GM12878 (cell line): ENCODE data around the gene NINJ1. TPM values are rescaled to one million over a fixed set of nuclear protein-coding genes. Genes with fewer than 3 reads are reported as not detected.

ENCODE experiments used
- ATAC-seq: fragments of 200-7000 bp; cut with Tn5 transposase; 3 replicates; pipeline ENCODE4 v1.9.1; 2020; ENCODE audit warnings: mild to moderate bottlenecking, moderate library complexity
- BruUV-seq: library from RNA; stranded (reverse); fragments of 400-500 nt; replicated peaks from 2 replicates; lab custom pipeline; 2021; lab: Mats Ljungman, UMichigan
- CTCF ChIA-PET: fragments of 300-600 bp; sonication (Branson Sonifier 250); formaldehyde crosslinking; extraction: SDS; loops from one replicate; lab custom pipeline; 2021; ENCODE audit warnings: inconsistent platforms; lab: Yijun Ruan, JAX
- POLR2A ChIA-PET: fragments of 350-600 bp; formaldehyde crosslinking; extraction: SDS; loops from one replicate; lab custom pipeline; 2021; ENCODE audit warnings: inconsistent platforms; lab: Charles Lee
- RAD21 ChIA-PET: fragments of 300-600 bp; sonication (Branson Sonifier 250); formaldehyde crosslinking; loops from one replicate; lab custom pipeline; 2023; ENCODE audit warnings: antibody characterized with exemption; ENCODE audit not compliant: unreplicated experiment; lab: Charles Lee
- SMC1A ChIA-PET: fragments of 300-600 bp; sonication (Branson Sonifier 250); formaldehyde crosslinking; loops from one replicate; lab custom pipeline; 2023; ENCODE audit not compliant: unreplicated experiment, uncharacterized antibody; lab: Charles Lee
- DNase-seq: peaks from one replicate; pipeline ENCODE4 v3.0.0-alpha.2; 2011; ENCODE audit warnings: low read depth, low spot score
- FAIRE-seq: peaks from 3 replicates; lab custom pipeline; 2011; peaks lifted over from hg19 to GRCh38; lab: Jason Lieb, UNC
- H2AFZ ChIP-seq: 2 replicates; pipeline ENCODE4 v1.6.0; 2011; ENCODE audit warnings: low read depth, low read length, control low read depth; ENCODE audit not compliant: control insufficient read depth
- H3K27ac ChIP-seq: 2 replicates; pipeline ENCODE4 v1.5.1; 2011; ENCODE audit warnings: control low read depth; ENCODE audit not compliant: control insufficient read depth, insufficient read depth
- H3K27me3 ChIP-seq, 2 experiments: replicated peaks in 1 of 2; 2 replicates each; pipeline versions ENCODE4 v1.6.0 to v1.6.1; 2011; ENCODE audit warnings: low read length in 1 of 2; ENCODE audit not compliant: control insufficient read depth in 2 of 2, insufficient read depth in 2 of 2
- H3K36me3 ChIP-seq, 2 experiments: 2 replicates each; pipeline ENCODE4 v1.5.1; 2011; ENCODE audit warnings: low read length in 1 of 2; ENCODE audit not compliant: control insufficient read depth in 2 of 2, insufficient read depth in 2 of 2
- H3K4me1 ChIP-seq: 2 replicates; pipeline ENCODE4 v1.6.1; 2011; ENCODE audit warnings: mild to moderate bottlenecking, low read length, moderate library complexity, mixed read lengths; ENCODE audit not compliant: control insufficient read depth, insufficient read depth
- H3K4me2 ChIP-seq: 2 replicates; pipeline ENCODE4 v1.6.0; 2011; ENCODE audit warnings: control low read depth; ENCODE audit not compliant: control insufficient read depth, insufficient read depth
- H3K4me3 ChIP-seq: fragments of 200-600 bp; sonication (generic); 2 replicates; pipeline ENCODE4 v1.5.1; 2016
- H3K79me2 ChIP-seq: 2 replicates; pipeline ENCODE4 v1.6.0; 2011; ENCODE audit warnings: low read length; ENCODE audit not compliant: control insufficient read depth, insufficient read depth
- H3K9ac ChIP-seq: 2 replicates; pipeline ENCODE4 v1.8.0; 2011; ENCODE audit warnings: low read length, control low read depth, mixed read lengths; ENCODE audit not compliant: control insufficient read depth, insufficient read depth
- H3K9me3 ChIP-seq: replicated peaks from 3 replicates; pipeline ENCODE4 v1.5.1; 2011; ENCODE audit warnings: mild to moderate bottlenecking, low read length; ENCODE audit not compliant: control insufficient read depth, insufficient read depth
- H4K20me1 ChIP-seq: 2 replicates; pipeline ENCODE4 v1.6.0; 2011; ENCODE audit not compliant: control insufficient read depth, insufficient read depth
- JUND ChIP-seq: IDR thresholded peaks from 2 replicates; pipeline ENCODE4 v1.6.1; 2012; ENCODE audit warnings: low read depth, mild to moderate bottlenecking, low read length, improper control_type of control experiment, moderate library complexity
- MAX ChIP-seq: IDR thresholded peaks from 2 replicates; pipeline ENCODE4 v1.6.1; 2012; ENCODE audit warnings: low read depth, low read length, improper control_type of control experiment
- MEF2A ChIP-seq: IDR thresholded peaks from 2 replicates; pipeline ENCODE4 v1.6.1; 2011; ENCODE audit warnings: low read depth, mild to moderate bottlenecking, low read length, moderate library complexity; ENCODE audit not compliant: insufficient read depth
- NFIC ChIP-seq: IDR thresholded peaks from 2 replicates; pipeline ENCODE4 v1.6.1; 2012; ENCODE audit warnings: low read depth, mild to moderate bottlenecking, inconsistent platforms, low read length, moderate library complexity
- NFXL1 ChIP-seq: fragments of 450-650 bp; IDR thresholded peaks from 2 replicates; pipeline ENCODE4 v1.6.1; 2017; ENCODE audit warnings: antibody characterized with exemption, mild to moderate bottlenecking, borderline replicate concordance
- RELA ChIP-seq: fragments of 450-650 bp; IDR thresholded peaks from 2 replicates; pipeline ENCODE4 v1.8.0; 2014; ENCODE audit warnings: borderline replicate concordance; ENCODE audit not compliant: partially characterized antibody
- ZNF687 ChIP-seq: fragments of 450-650 bp; IDR thresholded peaks from 2 replicates; pipeline ENCODE4 v1.6.1; 2017; ENCODE audit warnings: mild to moderate bottlenecking, moderate library complexity
- WGBS: methylation state at CpG from one replicate; pipeline ENCODE4 v1.1.6; 2016; ENCODE audit warnings: low lambda C conversion rate; ENCODE audit not compliant: insufficient replicate concordance, insufficient coverage; ENCODE audit errors: missing lambda C conversion rate; 5-methylcytosine and 5-hydroxymethylcytosine counted together
- in situ Hi-C: fragments of 300-500 bp; cut with MboI; formaldehyde crosslinking; loops from 9 replicates; pipeline ENCODE4 v1.14.3; 2018; ENCODE audit warnings: mixed read lengths
- intact Hi-C: fragments of 100-400 bp; cut with micrococcal nuclease; formaldehyde crosslinking; loops from one replicate; pipeline ENCODE4 v1.14.2; 2022; ENCODE audit not compliant: unreplicated experiment
- polyA plus RNA-seq, 11 experiments: library from polyadenylated mRNA; depleted of rRNA in 4 of 11; unstranded in 6 of 11; stranded (reverse) in 5 of 11; fragments of >200 nt; fragmentation: Nextera tagmentation in 4 of 11; fragmentation: Illumina TruSeq in 1 of 11; extraction: Ambion mirVana in 4 of 11; extraction: Trizol in 1 of 11; gene quantifications; 1 replicate in 1 of 11; 2 replicates in 10 of 11; pipeline versions ENCODE4 v1.2.1 to v1.2.3, GENCODE V29; 2011 to 2016; ENCODE audit warnings: inconsistent platforms in 2 of 11, missing spikeins in 2 of 11, low read depth in 1 of 11
- total RNA-seq, 4 experiments: library from RNA; depleted of rRNA in 3 of 4; stranded (reverse); fragments of >200 nt in 3 of 4; fragmentation: Illumina TruSeq in 1 of 4; extraction: Trizol in 1 of 4; gene quantifications; 2 replicates each; pipeline versions ENCODE4 v1.2.1 to v1.2.3, GENCODE V29; 2013 to 2021

Gene NINJ1
- total and polyA plus RNA-seq, 10 of the 15 experiments (the other 5 are each of a cell fraction or from before 2014, with no cell fraction given), result 0.64 to 33.5 (median 17.1) TPM

- TF ChIP-seq NFXL1 (no peak), ZNF687 (no peak), MAX (no peak), RELA (no peak)
- TF ChIP-seq, all 136 proteins: peak for 0
Observed at GRCh38 chr9:93168581-93168980, 34.5 kb upstream of the NINJ1 start (continued).

GRCh38 chr9:93167838-93168237 is 33.8 kb upstream of the NINJ1 start:
- no peak for TF ChIP-seq JUND
- TF ChIP-seq MEF2A, result no peak
- TF ChIP-seq NFIC, result no peak
- TF ChIP-seq ZNF687, result no peak
- no peak overlapping the region for H3K4me2 ChIP-seq

More at GRCh38 chr9:93167838-93168237, 33.8 kb upstream of the NINJ1 start:
- H4K20me1 ChIP-seq, result no peaks in the 10 kb centered on the region
- no peaks in the 10 kb centered on the region for H3K9me3 ChIP-seq
- 35% methylated on average over 4 of the region's 4 CpGs for WGBS
- no peak overlapping the region for H3K9ac ChIP-seq
- no peak for DNase-seq
- RAD21 ChIA-PET, result no interaction called here
- H3K27me3 ChIP-seq, result peaks cover 2% of the 10 kb centered on the region in 2 experiments; a peak in 2 of 4 replicates
- no peak overlapping the region for H3K27ac ChIP-seq
- no TSS peak for BruUV-seq
- no peak for FAIRE-seq
- no peaks in the 10 kb centered on the region for H3K79me2 ChIP-seq
- POLR2A ChIA-PET, result no interaction called here
- in situ Hi-C loops (loop anchor here (10.0 kb wide), 1 partner anchor 797 kb away; no protein-coding TSS in a partner anchor), intact Hi-C loops (no loop called here)
- H3K4me1 ChIP-seq, result no peaks in the 10 kb centered on the region
- H2AFZ ChIP-seq, result no peak overlapping the region
- SMC1A ChIA-PET, result no interaction called here
- no peak overlapping the region for H3K4me3 ChIP-seq
- CTCF ChIA-PET, result no interaction called here
- no peaks in the 10 kb centered on the region for H3K36me3 ChIP-seq
- no peak for ATAC-seq
